Vagina (tissue), 2 donors: Measurements from ENCODE around the gene SVIL. TPM values are rescaled to one million over a fixed set of nuclear protein-coding genes. Genes with fewer than 3 reads are reported as not detected.

Source experiments
- DNase-seq, 2 donors: peaks; one replicate each; pipeline ENCODE4 v3.0.0-alpha.2; 2017; ENCODE audit errors: extremely low spot score in 2 of 2
- H3K27ac ChIP-seq: fragments of 200-600 bp; sonication (generic); one replicate; pipeline ENCODE4 v1.5.1; 2019
- H3K27me3 ChIP-seq: fragments of 200-600 bp; sonication (generic); one replicate; pipeline ENCODE4 v1.5.1; 2019
- H3K36me3 ChIP-seq, 2 donors: fragments of 200-600 bp; sonication (generic); one replicate each; pipeline ENCODE4 v1.5.1; 2017 to 2019
- H3K4me1 ChIP-seq: fragments of 200-600 bp; sonication (generic); one replicate; pipeline ENCODE4 v1.5.1; 2019
- H3K4me3 ChIP-seq, 2 donors: fragments of 200-600 bp; sonication (generic); 1 replicate in 1 of 2; 2 replicates in 1 of 2; pipeline ENCODE4 v1.5.1; 2016 to 2019
- H3K9me3 ChIP-seq: fragments of 200-600 bp; sonication (generic); one replicate; pipeline ENCODE4 v1.5.1; 2019
- CTCF ChIP-seq, 3 experiments: fragments of 450-650 bp in 2 of 3; fragments of 200-600 bp in 1 of 3; sonication (generic) in 1 of 3; IDR thresholded peaks; one replicate each; pipeline ENCODE4 v1.5.1; 2017 to 2019; ENCODE audit warnings: antibody characterized with exemption in 3 of 3, mild to moderate bottlenecking in 2 of 3, moderate library complexity in 2 of 3
- POLR2A ChIP-seq, 2 donors: fragments of 450-650 bp; IDR thresholded peaks; one replicate each; pipeline ENCODE4 v1.6.1; 2017; ENCODE audit warnings: antibody characterized with exemption in 2 of 2, mild to moderate bottlenecking in 2 of 2, moderate library complexity in 2 of 2
- POLR2AphosphoS5 ChIP-seq, 2 donors: sonication (generic); formaldehyde crosslinking; IDR thresholded peaks; one replicate each; pipeline ENCODE4 v1.9.0; 2017; ENCODE audit warnings: antibody characterized with exemption in 2 of 2, mild to moderate bottlenecking in 2 of 2, low read depth in 1 of 2; ENCODE audit not compliant: insufficient read depth in 1 of 2
- intact Hi-C: fragments of 100-400 bp; cut with DNase I; formaldehyde crosslinking; loops from one replicate; pipeline ENCODE4 v1.15.1; 2023
- total RNA-seq: library from RNA; depleted of rRNA; stranded (reverse); fragments of >200 nt; gene quantifications from one replicate; pipeline ENCODE4 v1.2.3, GENCODE V29; 2016

Gene SVIL
- total RNA-seq, 1 donor from 2014 or later, result 111 TPM

GRCh38 chr10:29530112-29530976, 104.4 kb downstream of the SVIL start:
- Histone ChIP-seq H3K4me1 (peaks cover 8% of the 10 kb centered on the region), H3K36me3 (peaks cover 0 to 22% of the 10 kb centered on the region in 2 donors), H3K27ac (no peak overlapping the region), H3K9me3 (no peaks in the 10 kb centered on the region), H3K4me3 (no peak overlapping the region), H3K27me3 (no peaks in the 10 kb centered on the region)
- intact Hi-C loops, result no loop called here
- no peak for TF ChIP-seq CTCF (IDR thresholded peaks at IDR 0.05)
- TF ChIP-seq POLR2A (IDR thresholded peaks at IDR 0.05), result no peak
- TF ChIP-seq POLR2AphosphoS5 (IDR thresholded peaks at IDR 0.05; ENCODE audit: insufficient read depth in 1 of 2, low read depth in 1 of 2), result no peak
- DNase-seq, result no peak

- H3K9me3 ChIP-seq, result no peaks in the 10 kb centered on the region
- intact Hi-C loops, result no loop called here
- no peaks in the 10 kb centered on the region for H3K27me3 ChIP-seq
- no peak overlapping the region for H3K27ac ChIP-seq
- no peak overlapping the region for H3K4me3 ChIP-seq
- DNase-seq, result no peak
- H3K36me3 ChIP-seq, result peaks cover 0 to 26% of the 10 kb centered on the region in 2 donors
- no peaks in the 10 kb centered on the region for H3K4me1 ChIP-seq
- TF ChIP-seq POLR2A (IDR thresholded peaks at IDR 0.05) (no peak), POLR2AphosphoS5 (IDR thresholded peaks at IDR 0.05; ENCODE audit: insufficient read depth in 1 of 2, low read depth in 1 of 2) (no peak), CTCF (IDR thresholded peaks at IDR 0.05) (no peak)
These were observed 105.6 kb downstream of the SVIL start for GRCh38 chr10:29529146-29529545.

DNA sequence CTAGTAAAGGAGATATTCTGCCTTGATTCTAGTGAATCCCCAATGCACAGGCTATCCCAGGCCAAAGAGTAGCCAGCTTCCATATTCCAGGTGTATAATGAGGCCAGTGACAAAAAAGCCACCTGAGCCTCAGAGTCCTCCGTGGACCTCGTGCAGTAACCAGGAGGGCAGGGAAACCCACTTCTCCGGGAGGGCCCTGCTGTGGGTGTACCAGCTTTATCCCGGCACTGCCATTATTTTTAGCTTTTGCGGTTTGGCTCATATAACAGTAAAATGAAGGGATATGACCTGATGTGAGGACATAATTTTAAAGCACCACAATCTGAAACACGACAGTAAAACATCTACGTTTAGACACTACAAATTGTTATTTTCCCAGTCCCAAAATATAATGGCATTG, 109.0 kb downstream of the SVIL start:
- TF ChIP-seq POLR2A (IDR thresholded peaks at IDR 0.05) (no peak), CTCF (IDR thresholded peaks at IDR 0.05) (no peak), POLR2AphosphoS5 (IDR thresholded peaks at IDR 0.05; ENCODE audit: insufficient read depth in 1 of 2, low read depth in 1 of 2) (no peak)
- Histone ChIP-seq H3K27ac (no peak overlapping the region), H3K9me3 (no peaks in the 10 kb centered on the region), H3K36me3 (peaks cover 0 to 40% of the 10 kb centered on the region in 2 donors), H3K27me3 (no peaks in the 10 kb centered on the region), H3K4me1 (peaks cover 12% of the 10 kb centered on the region), H3K4me3 (no peak overlapping the region)
- DNase-seq, result no peak
- intact Hi-C loops, result no loop called here

GRCh38 chr10:29524720-29525119, 110.1 kb downstream of the SVIL start:
- H3K4me3 ChIP-seq, result no peak overlapping the region
- intact Hi-C loops, result no loop called here
- H3K9me3 ChIP-seq, result no peaks in the 10 kb centered on the region
- TF ChIP-seq POLR2A (IDR thresholded peaks at IDR 0.05) (no peak), CTCF (IDR thresholded peaks at IDR 0.05) (no peak), POLR2AphosphoS5 (IDR thresholded peaks at IDR 0.05; ENCODE audit: insufficient read depth in 1 of 2, low read depth in 1 of 2) (no peak)
- DNase-seq, result no peak
- peaks cover 0 to 50% of the 10 kb centered on the region in 2 donors for H3K36me3 ChIP-seq
- H3K27me3 ChIP-seq, result no peaks in the 10 kb centered on the region
- peaks cover 12% of the 10 kb centered on the region for H3K4me1 ChIP-seq
- no peak overlapping the region for H3K27ac ChIP-seq

- TF ChIP-seq POLR2A (IDR thresholded peaks at IDR 0.05) (no peak), POLR2AphosphoS5 (IDR thresholded peaks at IDR 0.05; ENCODE audit: insufficient read depth in 1 of 2, low read depth in 1 of 2) (no peak), CTCF (IDR thresholded peaks at IDR 0.05) (no peak)
- Histone ChIP-seq H3K27me3 (no peaks in the 10 kb centered on the region), H3K36me3 (peaks cover 0 to 55% of the 10 kb centered on the region in 2 donors), H3K27ac (no peak overlapping the region), H3K4me3 (no peak overlapping the region), H3K9me3 (no peaks in the 10 kb centered on the region), H3K4me1 (peaks cover 12% of the 10 kb centered on the region)
- DNase-seq, result no peak
- intact Hi-C loops, result no loop called here
These were observed 110.5 kb downstream of the SVIL start for GRCh38 chr10:29524294-29524693.
